NCI-H82 (cell line): ENCODE results near the gene HMGCS2.

ENCODE experiments used
- DNase-seq: peaks from one replicate; lab custom pipeline; 2025; lab: John Stamatoyannopoulos, UW

The HMGCS2 gene

DNA sequence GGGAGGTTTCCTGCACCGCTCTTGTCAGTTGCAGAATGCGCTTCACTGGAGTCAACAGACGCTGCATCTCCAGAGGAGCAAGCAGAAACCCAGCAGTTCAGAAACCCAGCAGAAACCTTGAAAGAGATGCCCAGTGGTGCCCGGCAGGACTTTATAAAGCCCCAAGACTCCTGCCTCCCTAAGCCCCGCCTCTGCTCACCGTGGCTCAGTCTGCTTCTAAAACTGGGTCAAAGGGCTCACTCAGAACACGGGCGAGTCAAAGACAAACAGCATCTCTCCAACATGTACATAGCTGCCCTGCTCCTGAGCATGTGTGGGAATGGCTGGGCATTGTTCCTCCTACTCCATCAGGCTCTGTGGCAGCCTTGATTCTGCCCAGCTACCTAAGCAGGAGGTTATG lies at the start of gene HMGCS2:
TSS of gene HMGCS2 (minus strand) at position 128 of the 400 bp plus-strand sequence. CDS start at position 67, 61 bp downstream.
- DNase-seq, result no peak

DNA sequence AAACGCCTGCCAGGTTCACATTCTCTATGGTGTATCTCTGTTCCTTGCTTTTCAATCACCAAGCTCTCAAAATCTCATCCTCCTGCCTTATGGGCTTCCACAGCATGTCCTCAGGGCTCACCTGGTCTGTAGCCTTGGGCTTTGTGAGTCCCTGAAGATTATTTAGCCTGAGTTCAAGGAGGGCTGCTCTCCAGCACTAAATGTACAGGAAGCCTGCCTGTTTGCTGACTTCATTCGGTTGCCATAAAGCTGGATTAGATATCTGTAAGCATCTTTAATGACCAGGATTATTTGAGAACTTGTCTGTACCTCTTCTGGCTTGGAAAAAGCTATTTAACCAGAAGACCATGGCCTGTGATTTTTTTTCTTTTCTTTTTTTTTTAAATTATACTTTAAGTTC lies 49.5 kb upstream of the HMGCS2 start:
- peak; percentile 54 for DNase-seq

DNA sequence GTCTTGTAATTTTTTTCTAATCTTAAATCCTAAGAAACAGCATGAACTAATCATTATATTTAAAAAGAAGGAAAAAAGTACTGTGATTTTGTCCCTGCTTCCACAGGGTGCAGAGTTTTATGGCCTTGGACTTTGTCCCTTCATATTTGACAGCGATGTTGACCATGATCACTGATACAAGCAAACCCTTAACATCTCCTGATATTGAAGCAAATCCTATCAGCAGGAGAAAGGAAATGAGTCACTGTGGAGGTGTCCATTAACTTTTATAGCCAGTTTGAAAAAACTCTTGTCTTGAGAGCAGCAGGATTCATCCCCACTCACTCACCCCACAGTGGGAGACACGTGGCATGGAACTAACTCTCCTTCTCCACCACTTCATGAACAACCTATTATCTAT lies 47.7 kb upstream of the HMGCS2 start:
- no peak for DNase-seq

DNA sequence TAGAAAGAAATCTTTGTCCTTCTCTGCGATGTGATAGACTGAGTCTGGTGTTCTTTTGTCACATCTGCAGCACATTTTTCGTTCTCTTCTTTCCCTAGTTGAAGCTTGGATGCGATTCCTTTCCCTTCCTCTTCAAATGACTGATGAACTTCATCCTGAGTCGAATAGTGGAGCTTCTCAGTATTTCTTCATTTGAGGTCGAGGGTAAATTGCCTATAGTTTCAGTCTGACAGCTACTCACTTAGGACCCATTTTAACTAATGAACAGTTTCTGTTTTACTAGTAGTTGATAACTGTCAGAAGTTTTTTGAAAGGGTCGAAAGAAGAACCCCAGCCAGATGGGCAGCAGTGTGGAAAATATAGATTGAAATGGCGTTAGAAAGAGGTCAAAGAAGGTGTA lies 47.2 kb upstream of the HMGCS2 start:
- no peak for DNase-seq

DNA sequence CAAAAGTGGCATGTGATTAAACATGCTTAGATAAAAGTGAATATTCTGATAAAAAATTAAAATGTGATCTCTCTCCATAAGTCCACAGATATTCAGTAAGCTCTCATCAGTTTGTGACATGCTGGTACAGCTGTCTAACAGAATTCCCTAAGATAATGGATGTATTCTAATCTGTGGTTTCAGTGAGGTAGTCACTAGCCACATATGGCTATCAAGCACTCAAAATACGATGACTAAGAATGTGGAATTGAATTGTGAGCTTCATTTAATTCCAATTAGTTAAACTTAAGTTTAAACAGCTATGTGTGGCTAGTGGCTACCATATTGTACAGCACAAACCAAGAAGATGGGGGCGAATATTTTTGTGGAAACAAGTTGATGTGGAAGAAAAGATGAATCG lies 46.7 kb upstream of the HMGCS2 start:
- no peak for DNase-seq

DNA sequence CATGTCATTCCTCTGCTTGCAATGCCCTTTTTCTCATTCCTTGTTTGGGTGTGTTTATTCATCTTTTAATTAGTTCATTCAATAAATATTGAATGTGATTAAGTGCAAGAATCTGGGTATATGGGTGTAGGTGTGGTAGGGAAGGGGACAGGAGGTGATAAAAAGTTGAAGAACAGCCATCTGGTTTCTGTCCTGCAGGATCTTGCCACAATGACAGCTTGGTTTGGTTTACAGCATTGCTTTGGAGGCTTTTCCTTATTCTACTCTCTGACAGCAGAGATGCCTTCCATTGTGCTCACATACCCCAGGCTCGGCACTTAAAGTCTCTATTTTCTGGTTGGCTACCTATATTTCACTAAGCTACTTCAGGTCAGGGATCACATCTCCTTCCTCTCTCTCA lies 45.6 kb upstream of the HMGCS2 start:
- no peak for DNase-seq

DNA sequence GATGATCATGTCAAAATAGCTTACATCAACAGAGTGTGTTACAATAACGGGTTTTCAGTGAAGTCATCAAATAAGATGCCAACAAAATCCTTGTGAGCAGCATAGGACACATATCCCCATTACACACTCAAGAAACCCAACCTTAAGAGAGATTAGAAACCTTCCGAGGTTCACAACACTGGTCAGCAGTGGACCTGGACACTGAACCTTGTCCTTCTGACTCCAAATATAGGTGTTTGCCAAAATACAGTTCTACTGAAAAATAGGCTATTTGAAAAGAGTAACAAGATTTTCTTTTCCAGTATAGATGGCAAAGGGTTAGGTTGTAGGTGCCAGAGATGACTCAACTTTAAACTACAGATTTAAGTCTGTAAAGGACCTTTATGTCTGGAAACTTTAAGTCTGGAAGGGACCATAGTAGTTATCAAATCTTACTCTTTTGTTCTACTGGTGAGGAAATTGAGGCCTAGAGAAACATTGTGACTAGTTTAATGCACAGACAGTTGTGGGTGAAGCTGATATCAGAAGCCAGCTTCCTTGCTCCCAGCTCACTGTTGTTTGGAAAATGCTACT lies 43.4 kb upstream of the HMGCS2 start:
- DNase-seq, result no peak

DNA sequence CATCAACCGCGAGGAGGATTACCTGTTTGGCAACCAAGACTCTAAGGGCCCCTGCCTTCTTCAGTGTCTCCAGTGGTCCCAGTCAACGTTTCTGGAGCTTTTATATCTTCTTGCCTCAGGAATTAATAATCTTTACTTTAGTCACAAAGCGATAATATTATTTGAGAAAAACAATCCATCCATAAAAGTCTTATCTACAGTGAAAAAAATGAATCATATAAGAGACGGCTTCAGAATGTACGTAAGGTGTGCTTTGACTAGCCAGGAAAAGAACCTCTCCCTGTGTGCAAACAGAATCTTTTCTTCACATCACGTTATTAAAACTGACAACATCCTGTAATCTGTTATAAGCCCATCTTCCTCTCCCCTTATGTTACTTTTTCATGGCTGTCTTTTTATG lies 42.7 kb upstream of the HMGCS2 start, which contains the start of gene REG4:
TSS of gene REG4 (minus strand) at position 74 of the 400 bp plus-strand sequence. CDS start 2,691 bp downstream, outside the sequence.
- DNase-seq, result no peak

DNA sequence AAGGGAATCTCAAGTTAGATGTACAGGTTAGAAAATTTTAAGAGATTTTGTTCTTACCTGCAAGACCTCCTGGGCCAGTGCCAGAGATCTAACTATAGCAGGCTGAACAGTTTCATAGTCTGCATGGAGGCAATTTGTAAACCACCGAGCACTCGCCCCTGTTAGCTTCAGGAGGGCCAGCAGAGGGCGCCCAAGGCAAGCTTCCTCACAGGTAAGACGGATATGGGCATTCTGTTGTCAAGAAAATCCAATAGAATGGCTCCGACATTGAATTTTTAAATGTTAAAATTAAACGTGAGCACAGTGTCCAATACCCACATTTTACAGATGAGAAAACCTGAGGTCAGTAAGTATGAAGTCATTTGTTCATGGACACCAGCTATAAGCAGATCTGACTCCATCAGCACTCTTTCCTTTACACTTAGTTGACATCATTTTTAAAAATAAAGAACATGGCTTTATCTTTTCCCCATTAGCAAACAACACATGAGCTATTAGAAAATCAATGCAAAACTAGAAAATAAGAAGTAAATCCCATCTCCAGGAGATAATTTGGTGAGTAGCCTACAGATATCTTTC lies 40.4 kb upstream of the HMGCS2 start:
- peak; percentile 80 for DNase-seq

DNA sequence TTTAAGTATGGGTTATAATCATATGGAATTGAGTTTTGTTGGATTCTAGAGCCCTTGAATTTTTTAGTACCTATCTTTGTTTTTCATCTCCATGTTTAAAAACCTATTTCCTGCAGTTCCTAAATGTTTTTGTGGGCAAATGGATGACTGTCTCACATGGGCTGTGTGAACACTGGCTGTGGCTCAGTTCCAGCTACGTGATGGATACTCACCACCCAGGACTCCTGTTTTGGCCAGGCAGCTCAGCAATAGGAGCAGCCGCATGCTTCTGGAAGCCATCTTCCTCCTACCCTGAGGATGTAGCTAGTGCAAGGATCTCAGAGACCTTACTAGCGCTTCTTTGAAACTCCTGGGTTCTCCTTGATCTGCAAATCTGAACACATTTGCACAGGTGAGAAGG lies 39.8 kb upstream of the HMGCS2 start:
- DNase-seq, result no peak

DNA sequence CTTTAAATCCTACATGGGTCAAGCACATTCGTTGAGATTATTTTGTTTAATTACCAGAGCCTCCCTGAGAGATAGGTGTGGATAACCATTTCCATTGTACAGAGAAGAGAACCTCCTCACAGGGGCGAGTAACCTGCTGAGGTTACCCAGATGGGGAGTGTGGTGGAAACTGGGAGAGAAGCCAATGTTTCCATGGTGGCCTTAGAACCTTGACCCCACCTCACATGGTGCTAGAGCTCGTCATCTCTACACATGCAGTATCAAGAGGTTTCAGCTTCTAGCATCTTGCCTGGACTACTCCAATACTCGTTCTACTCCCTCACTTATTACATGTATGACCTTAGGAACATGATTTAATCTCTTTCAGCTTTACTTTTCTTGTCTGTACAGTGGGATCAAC lies 37.8 kb upstream of the HMGCS2 start:
- DNase-seq, result no peak

DNA sequence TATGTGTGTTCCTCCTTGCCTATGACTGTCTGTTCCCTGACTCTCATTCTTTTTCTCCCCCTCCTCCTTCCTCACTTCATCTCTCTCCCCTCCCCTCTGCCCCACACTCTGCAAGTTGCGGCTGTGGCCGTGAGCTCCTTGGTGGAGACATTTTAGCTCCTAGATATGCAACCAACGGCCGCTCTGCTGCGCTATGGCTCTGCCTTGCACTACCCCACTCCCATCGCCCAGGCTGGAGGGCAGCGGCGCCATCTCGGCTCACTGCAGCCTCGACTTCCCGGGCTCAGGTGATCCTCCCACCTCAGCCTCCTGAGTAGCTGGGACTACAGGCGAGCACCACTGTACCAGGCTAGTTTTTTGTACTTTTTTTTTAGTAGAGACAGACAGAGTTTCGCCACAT lies 37.0 kb upstream of the HMGCS2 start:
- no peak for DNase-seq

DNA sequence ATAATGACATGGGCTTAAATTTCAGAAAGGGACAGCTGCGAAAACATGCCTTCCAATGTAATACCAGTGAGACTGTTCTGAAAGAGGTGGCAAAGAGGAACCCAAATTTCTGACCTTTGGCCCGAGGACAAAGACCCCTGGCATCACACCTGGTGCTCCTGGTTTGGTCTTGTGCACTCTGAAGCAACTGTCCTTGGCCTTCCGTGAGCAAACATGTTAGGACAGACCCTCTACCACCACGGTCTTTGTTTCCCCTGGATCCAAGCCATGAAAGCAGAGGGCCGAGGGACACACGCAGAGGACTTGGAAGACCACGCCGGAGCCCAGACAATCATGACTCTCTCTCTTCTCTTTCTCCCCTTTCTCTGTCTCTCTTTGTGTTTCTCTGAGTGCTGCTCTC lies 36.5 kb upstream of the HMGCS2 start:
- no peak for DNase-seq

DNA sequence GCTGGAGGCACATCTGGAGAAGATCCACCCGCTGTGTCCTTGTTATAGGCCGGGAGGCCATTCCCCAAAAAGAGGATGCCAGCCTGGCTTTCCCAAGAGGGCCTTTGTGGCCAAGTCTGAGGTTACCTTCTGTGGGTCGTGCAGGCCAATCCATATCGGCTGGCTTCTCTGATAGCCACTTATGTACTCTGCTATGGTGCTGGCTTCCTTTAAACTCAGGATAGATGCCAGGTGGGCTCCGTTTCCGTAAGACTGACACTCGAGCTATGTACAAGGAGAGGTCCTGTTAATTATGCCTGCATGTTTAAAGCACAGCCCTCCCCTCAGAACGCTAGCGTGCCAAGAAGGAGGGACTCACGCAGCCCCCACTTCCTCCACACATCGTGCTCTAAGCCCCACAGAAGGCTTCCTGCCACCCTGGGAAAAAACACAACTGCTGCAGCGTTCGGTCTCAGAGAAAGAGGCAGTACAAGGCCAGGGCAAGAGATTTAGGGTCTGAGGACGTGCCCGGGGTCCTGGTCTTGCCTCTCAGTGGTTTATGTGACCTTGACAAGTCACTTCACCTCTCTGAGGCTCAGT lies 31.0 kb upstream of the HMGCS2 start:
- no peak for DNase-seq

DNA sequence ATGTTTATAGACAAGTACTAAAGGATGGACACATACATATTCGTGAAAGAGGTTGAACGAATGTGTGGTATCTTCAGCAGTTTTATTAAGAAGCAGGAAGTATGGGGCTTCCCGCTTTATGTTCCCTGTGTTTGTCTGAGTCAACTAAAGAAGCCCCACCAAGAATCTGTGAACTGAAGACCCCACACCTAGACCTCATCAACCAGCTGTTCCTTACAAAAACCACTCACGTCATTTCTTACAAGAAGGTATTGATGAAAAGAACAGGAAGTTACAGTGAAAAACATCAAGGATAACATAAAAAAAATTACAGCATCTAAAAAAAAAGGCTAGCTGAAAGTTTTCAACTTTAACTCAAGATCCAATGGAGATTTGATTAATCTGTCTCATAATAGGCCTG lies 30.3 kb upstream of the HMGCS2 start:
- no peak for DNase-seq

DNA sequence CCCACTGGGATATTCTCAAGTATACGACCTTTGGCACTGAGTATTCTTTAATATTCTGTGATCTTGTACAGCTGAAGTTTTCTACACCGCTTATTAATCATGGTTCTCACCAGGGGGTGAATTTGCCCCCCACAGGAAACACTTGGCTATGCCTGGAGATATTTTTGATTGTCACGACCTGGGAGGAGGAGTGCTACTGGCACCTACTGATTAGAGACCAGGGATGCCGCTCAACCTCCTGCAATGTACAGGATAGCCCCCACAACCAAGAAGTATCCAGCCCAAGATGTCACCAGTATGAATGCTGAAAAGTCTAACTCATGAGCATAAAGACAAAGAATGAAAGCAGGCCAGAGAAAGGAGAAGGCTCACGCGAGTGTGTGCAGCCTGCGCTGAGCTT lies 28.9 kb upstream of the HMGCS2 start:
- no peak for DNase-seq

DNA sequence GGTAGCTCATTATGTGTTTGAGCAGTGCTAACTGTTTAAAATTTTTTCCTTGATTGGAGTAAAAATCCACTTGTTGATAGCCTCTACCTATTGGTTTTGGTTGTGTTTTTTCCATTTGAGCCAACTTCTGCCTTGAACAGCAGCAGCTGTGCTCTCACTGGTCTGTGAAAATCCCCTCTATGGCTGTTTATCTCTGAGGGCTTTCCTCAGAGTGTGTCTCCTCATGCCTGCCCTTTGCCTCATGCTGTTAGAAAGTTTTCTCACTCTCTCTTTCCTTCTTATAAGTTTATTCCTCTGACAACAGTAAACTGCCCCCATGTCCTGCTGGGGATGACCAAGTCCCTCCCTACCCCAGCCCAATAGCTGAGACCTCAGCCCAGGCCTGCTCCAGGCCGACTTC lies 28.5 kb upstream of the HMGCS2 start:
- DNase-seq, result no peak

DNA sequence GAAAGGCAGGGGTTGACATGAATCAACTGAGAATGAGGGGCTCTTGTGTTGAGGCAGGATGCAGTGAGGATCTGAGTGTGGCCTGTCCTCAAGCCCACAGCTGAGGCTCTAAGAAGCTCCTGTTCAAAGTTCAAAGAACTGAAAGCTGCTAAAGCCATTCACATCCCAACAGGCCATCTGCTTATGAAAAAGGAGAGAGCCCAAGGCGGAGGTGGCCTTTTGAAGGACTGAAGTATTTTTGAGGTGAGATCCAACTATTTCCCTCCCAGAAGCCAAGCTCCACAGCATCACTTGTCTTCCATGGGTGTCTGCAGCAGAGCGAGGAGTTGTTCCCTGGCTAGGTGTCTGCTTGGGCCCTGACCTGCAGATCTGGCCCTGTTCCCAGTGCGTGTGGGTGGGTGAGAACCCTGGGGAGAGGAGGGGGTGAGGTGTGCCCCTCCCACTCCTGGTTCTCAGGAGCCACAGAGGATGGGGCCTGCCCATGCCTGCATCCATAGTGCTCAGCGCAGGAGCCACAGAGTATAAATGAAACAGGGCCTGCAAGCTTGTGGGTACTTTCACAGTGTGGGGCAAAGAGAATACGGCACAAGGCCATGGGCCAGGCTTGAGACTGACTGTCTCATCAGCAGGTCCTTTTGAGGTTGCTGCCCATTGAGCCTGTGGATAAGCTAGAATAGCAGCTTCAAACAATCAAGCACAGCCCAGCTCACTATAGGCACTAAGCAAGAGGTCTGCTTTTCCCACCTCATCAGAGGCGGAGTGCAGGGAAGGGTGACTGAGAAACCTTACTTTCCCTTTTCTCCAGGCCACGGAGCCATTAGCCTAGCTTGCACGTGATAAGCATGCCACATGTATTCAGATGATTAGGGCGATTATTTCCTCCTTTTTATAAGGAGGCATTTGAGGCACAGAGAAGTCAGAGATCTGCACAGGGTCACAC lies 26.8 kb upstream of the HMGCS2 start:
- DNase-seq, result no peak

DNA sequence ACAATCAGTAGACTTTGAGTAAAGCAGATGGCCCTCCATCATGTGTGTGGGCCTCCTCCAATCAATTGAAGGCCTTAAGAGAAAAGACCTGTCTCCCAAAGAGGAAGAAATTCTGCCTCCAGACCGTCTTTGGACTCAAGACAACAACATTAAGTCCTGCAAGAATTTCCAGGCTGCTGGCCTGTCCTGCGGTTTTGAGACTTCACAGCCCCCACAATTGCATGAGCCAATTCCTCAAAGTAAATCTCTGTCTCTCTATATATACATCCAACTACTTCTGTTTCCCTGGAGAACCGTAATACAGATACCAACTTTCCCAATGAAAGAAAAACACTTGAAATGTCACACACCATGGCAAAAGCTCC lies 26.2 kb upstream of the HMGCS2 start:
- DNase-seq, result no peak

DNA sequence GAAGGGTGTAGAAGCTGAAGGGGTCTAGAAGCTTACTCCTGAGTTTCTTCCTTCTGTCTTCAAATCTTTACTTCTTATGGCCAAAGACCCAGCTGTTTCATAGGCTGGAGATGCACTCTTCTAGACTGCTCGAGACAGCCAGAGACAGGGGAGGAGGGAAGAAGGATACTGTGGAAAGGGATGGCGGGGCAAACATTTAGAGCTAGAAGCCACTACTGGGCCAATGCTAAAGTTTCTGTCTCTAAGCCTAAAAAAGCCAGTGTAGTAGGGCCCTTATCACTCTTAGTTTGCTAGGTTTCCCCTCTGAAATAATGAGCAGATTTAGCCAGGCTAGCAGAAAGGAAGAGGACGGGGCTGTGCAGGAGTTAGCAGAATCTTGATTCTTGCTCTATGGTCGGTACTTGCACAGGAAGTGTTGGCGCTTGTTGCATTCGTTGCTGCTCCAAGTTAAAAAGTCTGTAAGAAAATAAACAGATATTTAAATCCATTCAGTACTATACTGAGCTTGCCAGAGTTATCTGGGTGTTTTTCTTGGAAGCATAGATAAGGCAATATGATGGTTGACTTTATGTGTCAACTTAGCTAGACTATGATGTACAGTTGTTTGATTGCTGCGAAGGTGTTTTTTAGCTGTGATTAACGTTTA lies 25.6 kb upstream of the HMGCS2 start:
- no peak for DNase-seq

DNA sequence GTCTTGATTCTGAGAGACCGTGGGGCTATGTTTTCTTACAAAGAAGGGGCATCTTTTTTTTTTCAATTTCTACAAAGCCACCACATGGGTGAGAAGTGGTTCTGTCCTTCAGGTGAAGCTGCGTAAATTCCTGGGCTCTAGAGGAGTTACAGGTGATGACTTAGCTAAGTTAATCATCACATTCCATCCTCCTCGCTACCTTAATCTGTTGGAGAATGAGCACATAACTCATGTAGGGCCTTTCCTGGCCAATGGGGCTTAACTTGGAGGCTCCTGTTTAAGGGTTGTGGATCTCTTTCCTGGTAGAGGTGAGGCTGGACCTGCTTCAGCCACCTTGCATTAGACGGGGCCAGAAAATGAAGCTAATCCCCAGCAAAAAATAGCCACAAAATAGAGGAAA lies 22.7 kb upstream of the HMGCS2 start:
- DNase-seq, result no peak

DNA sequence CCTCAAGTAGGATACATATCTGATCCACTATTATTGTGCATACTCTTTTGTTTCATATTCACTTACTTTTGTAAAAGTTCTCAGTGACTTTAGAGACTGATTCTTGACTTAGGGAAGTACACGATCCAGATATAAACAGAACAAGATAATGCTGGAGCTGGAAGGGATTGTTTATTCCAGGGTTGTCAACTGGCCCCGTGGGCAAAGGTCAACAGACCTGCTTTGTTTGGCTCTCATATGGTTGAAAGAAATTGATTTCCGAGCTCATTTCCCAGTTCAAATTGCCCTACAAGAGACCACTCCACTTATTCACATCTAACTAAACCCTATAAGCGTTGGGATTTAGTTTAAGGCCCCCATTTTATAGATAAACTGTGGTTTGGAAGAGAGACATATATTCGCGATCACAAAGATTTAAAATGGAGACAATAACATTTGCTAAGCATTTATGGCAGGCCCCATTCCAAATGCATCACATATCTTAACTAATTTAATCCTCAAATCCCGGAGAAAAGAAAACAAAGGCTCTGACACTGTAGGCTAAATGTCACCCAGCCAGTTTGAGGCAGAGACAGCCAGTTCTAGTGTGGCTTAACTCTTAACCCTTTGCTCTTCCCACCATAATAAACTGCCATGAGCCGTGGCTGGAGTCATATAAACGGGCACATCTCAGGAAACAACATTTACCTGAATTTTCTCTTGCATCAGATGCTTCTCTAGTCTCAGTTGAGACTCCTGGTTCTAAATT lies 21.9 kb upstream of the HMGCS2 start:
- no peak for DNase-seq
